Stimulated activated CD4-positive, alpha-beta T cell treated with anti-CD3 and anti-CD28 coated beads, Interleukin-15, amount 100 ng/mL, for 1 hour (primary cell): ENCODE results near the gene FGF22.
A peak's percentile ranks its signal among the peaks of the same experiment; 100 is the strongest.
"Not testable (repeated sequence)": the region's sequence is repeated elsewhere in the genome, so short reads cannot be mapped to it uniquely, and the experiment has no call there.

Source experiments
- DNase-seq, 2 donors: peaks; one replicate each; pipeline ENCODE4 v3.0.0-alpha.2; 2020; ENCODE audit warnings: low read depth in 1 of 2, low spot score in 1 of 2

FGF22 gene

GRCh38 chr19:607301-608154 lies 32.2 kb upstream of the FGF22 start:
- no peak for DNase-seq

- DNase-seq, result no peak
These were observed 31.3 kb upstream of the FGF22 start for GRCh38 chr19:608155-609003.

- no peak for DNase-seq
These were observed 30.7 kb upstream of the FGF22 start for GRCh38 chr19:609004-609346.

- peak in 1 of 2 donors; percentile 19 for DNase-seq
These were observed 29.4 kb upstream of the FGF22 start for GRCh38 chr19:610071-610800.

GRCh38 chr19:610801-611480 lies 28.7 kb upstream of the FGF22 start:
- peak; percentile 31 to 34 for DNase-seq

- peak in 1 of 2 donors; percentile 40 for DNase-seq
These were observed 28.2 kb upstream of the FGF22 start for GRCh38 chr19:611481-611868.

- no peak for DNase-seq
These were observed 26.7 kb upstream of the FGF22 start for GRCh38 chr19:612941-613340.

GRCh38 chr19:613732-614567 lies 25.7 kb upstream of the FGF22 start:
- no peak for DNase-seq

- DNase-seq, result no peak
These were observed 24.1 kb upstream of the FGF22 start for GRCh38 chr19:615619-616018.

- no peak for DNase-seq
These were observed 23.5 kb upstream of the FGF22 start for GRCh38 chr19:616062-616700.

GRCh38 chr19:616747-617526 lies 22.7 kb upstream of the FGF22 start:
- DNase-seq, result no peak

- no peak for DNase-seq
These were observed 22.0 kb upstream of the FGF22 start for GRCh38 chr19:617551-618246.

GRCh38 chr19:618247-618619 lies 21.4 kb upstream of the FGF22 start:
- DNase-seq, result no peak

- no peak for DNase-seq
These were observed 20.9 kb upstream of the FGF22 start for GRCh38 chr19:618674-619285.

GRCh38 chr19:619286-620002 lies 20.2 kb upstream of the FGF22 start:
- no peak for DNase-seq

GRCh38 chr19:620166-620862 lies 19.4 kb upstream of the FGF22 start:
- DNase-seq, result no peak

- not testable (repeated sequence) for DNase-seq
These were observed 18.5 kb upstream of the FGF22 start for GRCh38 chr19:621191-621590.
